Measurements from ENCODE around the gene POU4F3. TPM values are rescaled to one million over a fixed set of nuclear protein-coding genes. Genes with fewer than 3 reads are reported as not detected.

POU4F3 gene
- total and polyA plus RNA-seq, 4 donors, result 0.15 to 0.64 (median 0.16) TPM; not detected in 1

Other genes with a start within 250 kb of the POU4F3 start
- under 1 TPM in 1 of 2 donors, not detected in 1; 0.87 TPM for gene PLAC8L1, start 233.3 kb upstream of the POU4F3 start, total RNA-seq
- gene PLAC8L1, start 233.3 kb upstream of the POU4F3 start, polyA plus RNA-seq, result under 1 TPM in 1 of 2 donors, not detected in 1; 0.84 TPM
- 100 to 1,000 TPM in 1 of 2 donors, 10 to 100 TPM in 1; 92.3 to 101 TPM for gene LARS1, start 156.2 kb upstream of the POU4F3 start, total RNA-seq
- gene LARS1, start 156.2 kb upstream of the POU4F3 start, polyA plus RNA-seq, result 10 to 100 TPM; 28.4 to 49.9 TPM
- 10 to 100 TPM; 23.2 to 24.9 TPM for gene RBM27, start 135.2 kb upstream of the POU4F3 start, total RNA-seq
- 10 to 100 TPM in 1 of 2 donors, 1 to 10 TPM in 1; 7.3 to 10.5 TPM for gene RBM27, start 135.2 kb upstream of the POU4F3 start, polyA plus RNA-seq
- 10 to 100 TPM; 57.2 to 68.7 TPM for gene TCERG1, start 108.5 kb downstream of the POU4F3 start, total RNA-seq
- gene TCERG1, start 108.5 kb downstream of the POU4F3 start, polyA plus RNA-seq, result 10 to 100 TPM; 11.1 to 29.7 TPM
- under 1 TPM in 1 of 2 donors, not detected in 1; 0.10 TPM for gene GPR151, start 177.4 kb downstream of the POU4F3 start, total RNA-seq
- gene GPR151, start 177.4 kb downstream of the POU4F3 start, polyA plus RNA-seq, result not detected